SKM-1 (cell line): ENCODE data around the gene DAPK3.
"Not testable (repeated sequence)": the region's sequence is repeated elsewhere in the genome, so short reads cannot be mapped to it uniquely, and the experiment has no call there.

Source experiments
- DNase-seq: peaks from one replicate; lab custom pipeline; 2025; ENCODE audit not compliant: unreplicated experiment; lab: John Stamatoyannopoulos, UW

DAPK3 gene

GRCh38 chr19:4005436-4005835 lies 34.5 kb upstream of the DAPK3 start:
- not testable (repeated sequence) for DNase-seq

GRCh38 chr19:4000798-4001197 lies 29.9 kb upstream of the DAPK3 start:
- DNase-seq: not testable (repeated sequence)

- DNase-seq: not testable (repeated sequence)
Measured at GRCh38 chr19:3998667-3999412, 27.9 kb upstream of the DAPK3 start.

GRCh38 chr19:3995607-3996006 lies 24.7 kb upstream of the DAPK3 start:
- no peak for DNase-seq

GRCh38 chr19:3990815-3991117 lies 19.9 kb upstream of the DAPK3 start:
- DNase-seq: no peak

- peak; percentile 70 for DNase-seq
Measured at GRCh38 chr19:3987619-3988371, 16.9 kb upstream of the DAPK3 start.

- DNase-seq: peak; percentile 74
Measured at GRCh38 chr19:3986260-3987041, 15.6 kb upstream of the DAPK3 start.

- DNase-seq: no peak
Measured at GRCh38 chr19:3985643-3986259, 14.9 kb upstream of the DAPK3 start.

GRCh38 chr19:3984908-3985642 lies 14.2 kb upstream of the DAPK3 start, which contains the start of gene EEF2:
Gene EEF2 (minus strand): TSS chr19:3985463. CDS start chr19:3985380, 83 bp downstream.
- DNase-seq: peak; percentile 76

- DNase-seq: no peak
Measured at GRCh38 chr19:3984584-3984907, 13.6 kb upstream of the DAPK3 start.

GRCh38 chr19:3983936-3984583 lies 13.2 kb upstream of the DAPK3 start:
- DNase-seq: no peak

- DNase-seq: no peak
Measured at GRCh38 chr19:3983542-3983914, 12.6 kb upstream of the DAPK3 start.

GRCh38 chr19:3982701-3983541 lies 12.0 kb upstream of the DAPK3 start:
- no peak for DNase-seq

- no peak for DNase-seq
Measured at GRCh38 chr19:3981736-3982681, 11.1 kb upstream of the DAPK3 start.

- DNase-seq: no peak
Measured at GRCh38 chr19:3981373-3981735, 10.5 kb upstream of the DAPK3 start.

- DNase-seq: no peak
Measured at GRCh38 chr19:3980353-3981251, 9.7 kb upstream of the DAPK3 start.

- no peak for DNase-seq
Measured at GRCh38 chr19:3979674-3980352, 8.9 kb upstream of the DAPK3 start.
